HG02938 (cell line): ENCODE data around the gene MPL.

Experiments used
- ATAC-seq: cut with Tn5 transposase; IDR thresholded peaks from one replicate; pipeline ENCODE4 v1.9.1; 2021; ENCODE audit warnings: mild to moderate bottlenecking, moderate library complexity; ENCODE audit not compliant: unreplicated experiment

Gene MPL

DNA sequence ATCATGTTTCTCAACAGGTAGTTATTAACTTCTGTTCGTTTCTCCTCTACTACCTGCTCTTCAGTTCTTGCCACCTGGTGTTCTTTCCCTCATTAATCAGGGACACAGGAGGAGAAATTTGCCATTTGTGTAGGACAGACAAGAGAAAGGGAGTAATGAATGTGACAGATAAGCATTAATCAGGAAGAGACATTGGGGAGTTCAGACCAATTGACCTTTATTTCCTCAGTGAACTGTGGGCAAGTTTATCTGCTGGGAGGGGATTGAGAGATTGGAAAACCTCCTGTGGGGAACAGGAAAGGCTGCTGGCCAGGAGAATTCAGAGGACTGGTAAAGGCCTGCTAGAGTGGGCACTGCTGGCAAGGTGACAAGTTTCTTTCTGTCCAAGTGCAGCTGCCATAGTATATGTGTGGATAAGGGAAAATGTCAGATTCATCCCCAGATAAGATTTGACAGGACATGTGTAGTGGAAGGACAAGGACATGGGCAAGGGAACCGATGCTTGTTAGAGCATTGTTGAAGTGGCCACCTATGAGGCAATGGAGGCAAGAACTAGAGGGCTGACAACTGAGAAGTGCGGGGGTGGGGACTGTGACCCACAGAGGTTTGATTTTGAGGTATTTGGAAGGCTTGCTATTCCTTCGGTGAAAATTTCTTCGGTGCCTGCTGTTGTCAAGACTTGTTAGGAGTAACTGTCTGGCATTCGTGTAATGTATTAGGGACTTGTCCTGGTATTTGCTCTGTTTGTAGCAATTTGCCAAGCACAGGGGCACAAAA is 64.7 kb downstream of the MPL start:
- ATAC-seq = no peak
